Fibroblast of lung (primary cell): ENCODE results near the gene ABLIM2.

Experiments
- EZH2 ChIP-seq: IDR thresholded peaks from 2 replicates; pipeline ENCODE4 v1.5.1; 2012; ENCODE audit warnings: low read length, control low read depth, mild to moderate bottlenecking; ENCODE audit errors: missing control alignments
- TF ChIP-seq, protein P1 (sequence below), 2 donors: IDR thresholded peaks in 1 of 2; conservative IDR thresholded peaks in 1 of 2; 1 replicate in 1 of 2; 2 replicates in 1 of 2; pipeline ENCODE4 v1.5.1; 2011 to 2012; ENCODE audit warnings: low read length in 2 of 2, control low read depth in 1 of 2, inconsistent platforms in 1 of 2, low read depth in 1 of 2, mild to moderate bottlenecking in 1 of 2

DNA sequence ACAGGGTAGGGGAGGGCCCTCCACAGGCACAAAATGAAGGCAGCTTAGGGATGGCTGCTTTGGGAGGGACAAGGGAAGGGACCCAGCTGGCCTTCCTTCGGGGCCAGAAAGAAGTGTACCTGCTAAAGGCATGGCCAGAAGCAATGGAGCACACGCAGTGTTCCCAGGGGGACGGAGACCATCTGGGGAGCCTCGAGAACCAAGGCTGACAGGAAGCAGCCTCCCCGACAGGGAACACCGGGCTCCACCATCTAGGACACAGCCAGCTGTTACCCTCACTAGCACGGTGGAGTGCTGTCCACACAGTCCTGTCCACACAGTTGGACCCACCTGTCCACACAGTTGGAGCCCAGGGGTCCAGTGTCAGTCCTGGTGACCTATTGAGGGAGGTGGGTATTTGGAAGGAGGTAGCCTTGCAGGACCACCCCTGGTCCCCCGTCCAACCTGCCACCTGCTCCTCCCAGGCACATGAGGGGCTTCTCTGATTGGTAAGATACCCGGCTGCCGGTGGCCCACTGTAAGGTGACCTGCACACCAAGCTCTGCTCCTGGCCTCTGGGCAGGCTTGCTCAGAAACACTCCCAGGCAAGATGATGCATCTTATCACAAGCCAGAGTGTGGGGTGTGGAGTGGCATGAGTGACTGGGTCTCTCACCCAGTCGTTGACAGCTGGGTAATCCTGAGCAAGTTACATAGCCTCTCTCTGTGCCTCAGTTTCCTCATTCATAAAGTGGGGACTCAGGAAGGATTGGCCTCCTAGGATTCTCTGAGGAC lies 198.4 kb downstream of the ABLIM2 start:
- TF ChIP-seq, protein P1, sequence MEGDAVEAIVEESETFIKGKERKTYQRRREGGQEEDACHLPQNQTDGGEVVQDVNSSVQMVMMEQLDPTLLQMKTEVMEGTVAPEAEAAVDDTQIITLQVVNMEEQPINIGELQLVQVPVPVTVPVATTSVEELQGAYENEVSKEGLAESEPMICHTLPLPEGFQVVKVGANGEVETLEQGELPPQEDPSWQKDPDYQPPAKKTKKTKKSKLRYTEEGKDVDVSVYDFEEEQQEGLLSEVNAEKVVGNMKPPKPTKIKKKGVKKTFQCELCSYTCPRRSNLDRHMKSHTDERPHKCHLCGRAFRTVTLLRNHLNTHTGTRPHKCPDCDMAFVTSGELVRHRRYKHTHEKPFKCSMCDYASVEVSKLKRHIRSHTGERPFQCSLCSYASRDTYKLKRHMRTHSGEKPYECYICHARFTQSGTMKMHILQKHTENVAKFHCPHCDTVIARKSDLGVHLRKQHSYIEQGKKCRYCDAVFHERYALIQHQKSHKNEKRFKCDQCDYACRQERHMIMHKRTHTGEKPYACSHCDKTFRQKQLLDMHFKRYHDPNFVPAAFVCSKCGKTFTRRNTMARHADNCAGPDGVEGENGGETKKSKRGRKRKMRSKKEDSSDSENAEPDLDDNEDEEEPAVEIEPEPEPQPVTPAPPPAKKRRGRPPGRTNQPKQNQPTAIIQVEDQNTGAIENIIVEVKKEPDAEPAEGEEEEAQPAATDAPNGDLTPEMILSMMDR (conservative IDR thresholded peaks at IDR 0.05 in 1 of 2, IDR thresholded peaks at IDR 0.05 in 1 of 2; ENCODE audit: low read depth in 1 of 2, low read length in 2 of 2), result no peak
- TF ChIP-seq EZH2, result no peak
